Stimulated activated CD8-positive, alpha-beta memory T cell treated with anti-CD3 and anti-CD28 coated beads, Interleukin-12 subunit alpha, Interleukin-12 subunit beta, amount 100 ng/mL, for 24 hours (primary cell): Measurements from ENCODE around the gene SEMA3B.
A peak's percentile ranks its signal among the peaks of the same experiment; 100 is the strongest.
"Not testable (repeated sequence)": the region's sequence is repeated elsewhere in the genome, so short reads cannot be mapped to it uniquely, and the experiment has no call there.

Experiments used
- DNase-seq: peaks from one replicate; pipeline ENCODE4 v3.0.0-alpha.2; 2020; ENCODE audit errors: extremely low read depth

Gene SEMA3B

DNA sequence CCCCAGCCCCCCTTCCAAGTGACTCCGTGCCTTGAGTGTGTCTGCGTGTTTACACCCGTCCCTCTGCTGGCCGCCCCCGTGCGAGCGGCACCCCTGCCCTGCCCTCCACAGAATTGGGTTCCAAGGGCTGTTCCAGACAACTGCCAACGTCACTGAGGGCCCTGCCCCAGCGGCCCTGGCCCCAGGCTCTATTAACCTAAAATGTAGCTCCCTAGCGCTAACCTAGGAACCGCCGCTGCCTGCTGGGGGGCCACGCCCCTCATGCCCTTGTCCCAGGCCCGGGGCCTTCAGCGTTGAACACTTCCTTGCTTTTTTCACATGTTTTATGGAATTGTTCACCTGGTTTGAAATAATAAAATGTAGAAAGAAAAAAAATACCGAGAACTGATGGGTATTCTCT, 10.0 kb upstream of the SEMA3B start:
- no peak for DNase-seq

DNA sequence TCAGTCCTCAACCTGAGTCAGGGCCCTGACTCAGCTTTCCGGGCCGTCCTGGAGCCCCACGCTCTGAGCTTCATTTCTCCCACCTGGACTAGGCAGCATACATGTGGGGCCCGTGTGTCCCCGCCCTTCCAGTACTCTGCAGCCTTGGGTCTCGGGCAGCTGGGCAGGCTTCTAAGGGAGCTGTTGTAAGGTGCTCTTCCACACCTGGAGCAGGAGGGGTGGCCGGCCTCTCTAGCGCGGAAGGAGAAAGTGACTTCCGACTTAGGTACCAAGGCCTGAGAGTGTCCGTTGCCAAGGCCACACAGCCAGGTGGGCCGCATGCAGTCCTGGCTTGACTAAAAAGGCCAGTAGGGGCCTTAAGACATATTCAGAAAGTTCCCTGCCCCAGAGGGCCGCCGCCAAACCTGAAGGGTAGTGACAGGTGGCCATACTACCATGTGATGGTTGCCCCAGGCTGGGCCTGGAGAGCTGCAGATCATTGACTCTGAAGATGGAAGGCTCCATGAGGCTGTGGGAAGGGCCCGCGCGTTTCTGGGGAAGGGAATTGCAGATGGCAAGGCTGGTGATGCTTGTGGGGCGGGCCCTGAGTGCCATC, 9.4 kb upstream of the SEMA3B start:
- DNase-seq: no peak

DNA sequence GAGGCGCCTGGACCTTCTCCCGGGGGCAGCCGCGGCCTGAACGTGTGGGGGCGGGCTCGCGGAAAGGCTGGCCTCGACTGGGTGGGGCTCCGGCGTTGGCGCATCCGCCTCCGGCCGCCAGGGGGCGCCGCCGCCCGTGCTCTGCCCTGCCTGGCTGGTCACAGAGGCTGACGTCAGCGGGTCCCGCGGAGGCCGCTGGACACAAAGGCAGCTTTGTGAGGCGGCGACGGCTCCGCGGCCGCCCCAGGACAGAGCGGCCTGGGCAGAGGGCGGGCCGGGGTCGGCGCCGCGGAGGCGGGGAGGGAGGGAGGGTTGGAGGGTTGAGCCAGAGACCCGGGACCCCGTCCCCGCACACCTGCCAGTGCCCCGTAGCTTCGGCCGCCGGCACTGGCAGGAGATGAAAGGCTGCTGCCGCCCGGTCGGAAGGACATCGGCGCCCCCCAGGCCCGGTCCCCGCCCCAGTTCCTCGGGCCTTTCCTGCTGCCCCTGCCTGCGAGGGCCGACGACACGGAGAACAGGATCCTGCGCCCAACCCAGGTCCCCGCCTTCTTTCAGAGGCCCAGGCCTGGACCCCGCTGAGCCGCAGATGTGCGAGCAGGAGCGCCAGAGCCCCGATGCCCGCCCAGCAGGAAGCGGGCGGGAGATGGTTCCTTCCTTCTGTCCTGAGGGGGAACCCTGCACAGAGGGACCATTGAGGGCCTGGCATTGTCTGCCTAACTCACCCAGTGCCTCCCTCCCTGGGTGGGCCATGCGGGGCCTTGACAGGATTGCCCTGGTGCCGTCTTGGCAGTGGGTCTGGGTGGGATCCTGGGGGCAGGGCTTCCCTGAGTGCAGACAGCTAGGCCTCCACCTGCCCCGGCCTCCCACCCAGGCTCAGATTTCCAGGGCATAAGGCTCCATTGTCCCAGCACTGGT, 8.7 kb upstream of the SEMA3B start:
- peak; percentile 58 for DNase-seq

DNA sequence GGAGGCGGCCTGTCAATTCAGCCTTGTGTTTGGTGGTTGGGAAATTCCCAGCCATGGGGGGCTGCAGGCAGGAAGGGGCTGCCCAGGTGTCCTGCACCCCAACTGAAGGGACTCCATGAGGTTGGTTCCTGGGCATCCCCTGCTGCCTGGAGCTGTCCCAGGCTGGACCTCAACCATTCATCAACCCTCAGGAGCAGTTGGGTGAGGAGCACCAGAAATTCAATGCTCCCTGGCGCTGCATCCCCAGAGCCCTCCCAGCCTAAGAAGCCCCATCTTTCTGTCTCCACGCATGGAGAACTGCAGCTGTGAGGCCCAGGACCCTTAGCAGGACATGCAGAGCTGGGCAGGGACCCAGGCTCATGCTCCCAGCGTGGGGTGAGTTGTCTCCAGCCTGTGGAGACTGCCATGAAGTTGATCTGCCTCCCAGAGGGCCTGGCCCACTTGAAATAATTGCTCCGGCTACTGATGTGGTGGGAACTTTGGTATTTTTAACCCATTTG, 8.0 kb upstream of the SEMA3B start:
- DNase-seq: no peak

DNA sequence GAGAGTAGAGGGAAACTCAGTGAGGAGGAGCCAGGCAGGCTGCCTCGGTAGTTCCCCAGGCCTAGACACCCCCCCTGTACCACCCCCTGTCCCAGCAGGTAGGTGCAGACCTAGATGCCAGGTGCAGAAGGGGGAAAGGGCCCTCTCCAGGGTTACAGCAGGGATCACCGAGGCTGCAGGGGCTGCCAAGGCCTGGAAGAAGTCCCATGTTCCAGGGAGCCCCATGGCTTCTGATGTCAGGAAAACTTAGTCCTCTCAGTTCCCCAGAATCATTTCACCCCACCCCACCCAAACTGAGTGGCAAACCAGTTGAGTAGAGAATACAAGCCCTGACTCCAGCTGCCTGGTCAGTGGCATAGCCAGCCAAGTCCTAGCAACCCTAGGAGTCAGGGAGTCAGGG, 7.4 kb upstream of the SEMA3B start:
- DNase-seq: no peak

DNA sequence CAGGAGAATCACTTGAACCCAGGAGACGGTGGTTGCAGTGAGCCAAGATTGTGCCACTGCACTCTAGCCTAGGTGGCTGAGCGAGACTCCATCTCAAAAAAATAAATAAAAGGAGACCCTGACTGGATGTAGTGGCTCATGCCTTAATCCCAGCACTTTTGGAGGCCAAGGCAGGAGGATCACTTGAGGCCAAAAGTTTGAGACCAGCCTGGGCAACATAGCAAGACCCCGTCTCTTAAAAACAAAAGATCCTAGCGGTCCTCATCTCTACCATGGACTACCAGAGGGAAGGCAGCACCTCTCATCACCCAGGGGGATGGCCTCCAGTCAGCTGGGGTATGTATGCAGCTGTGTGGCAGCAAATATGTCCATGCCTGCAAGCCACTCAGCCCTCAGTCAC, 6.7 kb upstream of the SEMA3B start:
- not testable (repeated sequence) for DNase-seq

DNA sequence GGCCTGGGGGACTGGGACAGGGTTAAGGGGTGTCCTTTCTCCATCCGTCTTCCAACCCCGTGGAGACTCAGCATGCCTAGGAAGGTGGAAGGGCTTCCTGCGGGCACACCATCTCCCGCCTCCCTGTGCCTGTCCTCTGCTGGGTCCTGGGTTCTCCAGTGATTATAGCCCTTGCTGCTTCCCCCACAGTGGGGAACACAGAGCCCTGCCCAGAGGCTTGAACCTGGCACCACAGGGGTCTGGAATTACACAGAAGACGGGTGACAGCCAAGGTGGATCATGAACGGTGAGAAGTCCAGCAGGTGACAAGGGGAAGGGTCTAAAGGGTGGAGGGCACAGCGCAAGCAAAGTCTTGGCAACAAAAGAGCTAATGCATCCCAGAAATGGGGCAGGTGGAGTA, 6.2 kb upstream of the SEMA3B start:
- DNase-seq: no peak

DNA sequence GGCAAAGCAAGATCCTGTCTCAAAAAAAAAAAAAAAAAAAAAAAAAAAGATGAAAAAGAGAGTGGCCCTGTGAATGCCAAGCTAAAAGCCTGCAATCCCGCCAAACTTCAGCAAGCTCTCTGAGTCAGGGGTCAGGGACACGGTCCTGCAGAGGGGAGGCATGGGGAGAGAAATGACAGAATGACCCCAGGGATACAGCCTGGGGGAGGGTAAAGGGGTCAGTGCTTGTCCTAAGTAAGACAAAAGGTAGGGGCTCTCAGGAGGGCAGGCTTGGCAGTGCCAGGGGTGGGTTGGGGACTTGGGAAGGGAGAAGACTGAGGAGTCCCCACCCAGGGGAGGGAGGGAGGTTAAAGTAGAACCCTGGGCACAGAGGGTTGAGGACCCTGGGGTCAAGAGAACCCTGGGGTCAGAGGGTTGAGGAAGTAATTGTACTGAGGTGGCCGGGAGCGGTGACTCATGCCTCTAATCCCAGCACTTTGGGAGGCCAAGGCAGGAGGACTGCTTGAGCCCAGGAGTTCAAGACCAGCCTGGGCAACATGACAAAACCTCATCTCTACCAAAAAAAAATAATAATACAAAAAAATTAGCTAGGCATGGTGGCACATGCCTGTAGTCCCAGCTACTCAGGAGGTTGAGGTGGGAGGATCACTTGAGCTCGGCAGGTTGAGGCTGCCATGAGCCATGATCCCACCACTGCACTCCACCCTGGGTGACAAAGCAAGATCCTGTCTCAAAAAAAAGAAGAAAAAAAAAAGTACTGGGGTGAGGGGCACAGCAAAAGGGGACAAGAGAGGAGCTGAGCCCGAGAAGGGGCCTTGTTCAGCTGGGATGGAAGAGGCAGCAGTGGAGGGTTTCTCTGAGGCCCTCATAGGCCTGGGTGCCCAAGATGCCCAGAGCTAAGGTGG, 5.2 kb upstream of the SEMA3B start:
- DNase-seq: no peak

DNA sequence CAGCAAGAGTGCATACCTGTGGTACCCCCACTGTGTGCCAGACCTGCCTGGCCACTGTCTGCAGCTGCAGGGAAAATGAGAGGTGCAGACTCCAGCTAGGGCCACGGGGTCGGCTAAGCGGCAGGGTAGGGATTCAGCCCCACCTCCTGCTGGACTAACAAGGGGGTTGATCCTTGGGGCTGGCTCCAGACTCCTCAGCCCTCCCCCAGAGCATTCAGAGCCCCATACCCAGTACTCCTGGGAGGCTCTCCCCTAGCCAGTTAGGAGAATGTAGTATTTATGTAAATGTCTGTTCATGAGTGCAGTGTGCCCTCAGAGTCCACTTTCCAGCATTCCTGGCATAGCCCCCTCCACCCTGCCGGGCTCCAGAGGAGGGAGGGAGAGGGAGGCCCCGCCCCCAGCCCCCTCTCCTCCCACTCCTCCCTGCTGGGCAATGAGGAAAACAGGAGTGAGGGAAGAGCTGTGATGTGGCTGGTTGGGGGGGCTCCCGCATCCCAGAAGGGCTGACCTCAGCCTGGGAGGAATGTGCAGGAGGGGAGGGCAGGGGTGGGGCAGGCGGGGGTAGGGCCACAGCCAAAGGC, 4.5 kb upstream of the SEMA3B start:
- DNase-seq: no peak

DNA sequence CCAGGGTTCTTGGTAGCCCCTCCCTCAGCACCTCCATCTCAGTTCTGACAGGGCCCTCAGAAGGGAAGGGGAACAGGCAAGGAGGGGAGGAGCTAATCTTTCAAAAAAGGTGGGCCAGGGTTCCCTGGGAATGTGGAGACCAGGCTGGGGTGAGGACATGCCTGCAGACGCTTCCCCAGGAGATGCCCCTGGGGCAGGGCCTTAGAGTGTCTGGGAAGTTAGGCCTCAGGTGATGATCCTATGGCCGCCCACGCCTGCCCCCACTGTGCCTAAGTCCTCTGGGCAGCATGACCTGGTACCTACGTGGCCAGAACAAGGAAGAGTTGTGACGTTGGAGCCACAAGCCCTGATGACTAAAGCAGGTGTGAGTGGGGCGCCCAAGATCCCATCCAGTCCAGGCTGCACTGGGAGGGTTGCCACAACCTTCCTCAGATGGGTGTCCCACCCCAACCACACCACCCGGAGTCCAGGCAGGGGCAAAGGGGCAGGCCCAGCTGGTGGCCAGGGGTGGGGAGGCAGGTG, 3.9 kb upstream of the SEMA3B start:
- no peak for DNase-seq

DNA sequence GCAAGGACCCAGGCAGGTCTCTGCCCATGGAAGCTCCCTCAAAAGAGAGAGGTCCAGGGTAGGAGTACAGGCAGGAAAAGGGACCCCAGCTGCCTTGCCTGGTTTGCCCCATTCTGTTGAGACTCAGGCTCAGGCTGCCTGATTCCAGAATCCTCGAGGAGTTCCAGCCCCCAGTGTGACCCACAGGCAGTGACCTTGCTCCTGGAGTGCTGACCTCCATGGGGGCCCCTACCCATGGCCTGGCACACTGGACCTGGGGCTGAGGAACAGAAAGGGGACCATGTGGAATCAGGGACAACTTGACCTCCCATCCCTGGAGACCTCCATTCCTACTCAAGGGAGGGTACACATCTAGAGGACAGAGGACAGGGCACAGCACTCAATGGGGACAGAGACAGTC, 3.4 kb upstream of the SEMA3B start:
- no peak for DNase-seq

DNA sequence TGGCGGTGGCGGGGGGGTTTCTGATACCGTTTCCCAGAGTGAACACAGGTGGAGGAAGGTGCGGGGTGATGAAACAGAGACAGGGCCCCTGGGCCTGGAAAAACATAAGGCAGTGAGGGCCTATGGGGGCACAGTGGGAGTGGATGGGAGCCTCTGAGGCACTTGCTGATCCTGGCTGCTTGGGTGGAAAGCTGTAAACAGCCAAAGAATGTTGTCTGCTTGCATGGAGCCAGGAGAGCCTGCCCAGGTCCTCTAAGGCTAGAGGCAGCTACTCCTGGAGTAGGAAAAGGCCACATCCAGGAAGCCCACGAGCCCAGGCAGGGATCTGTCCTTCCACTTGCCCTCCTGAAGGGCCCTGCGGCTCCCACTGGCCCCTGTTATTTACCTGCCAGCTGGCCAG, 2.9 kb upstream of the SEMA3B start:
- DNase-seq: no peak

DNA sequence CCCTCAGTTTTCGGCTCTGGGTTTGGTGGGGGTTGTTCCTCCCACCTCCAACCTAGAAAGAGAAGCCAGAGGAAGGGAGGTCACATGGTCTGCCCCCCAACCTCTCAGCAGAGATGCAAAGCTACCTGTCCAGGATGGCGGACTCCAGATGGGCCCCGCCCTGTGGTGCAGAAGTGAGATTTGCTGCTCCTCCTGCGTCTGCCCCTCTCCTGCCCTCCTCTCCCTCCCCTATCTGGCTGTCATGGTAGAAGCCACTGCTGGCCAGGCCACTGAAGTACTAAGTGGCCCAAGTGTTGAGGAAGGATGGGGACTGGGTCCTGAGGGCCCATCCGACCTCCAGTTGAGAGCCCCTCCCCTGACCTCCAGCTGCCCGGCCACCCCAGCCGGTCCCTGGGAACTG, 2.1 kb upstream of the SEMA3B start:
- no peak for DNase-seq

DNA sequence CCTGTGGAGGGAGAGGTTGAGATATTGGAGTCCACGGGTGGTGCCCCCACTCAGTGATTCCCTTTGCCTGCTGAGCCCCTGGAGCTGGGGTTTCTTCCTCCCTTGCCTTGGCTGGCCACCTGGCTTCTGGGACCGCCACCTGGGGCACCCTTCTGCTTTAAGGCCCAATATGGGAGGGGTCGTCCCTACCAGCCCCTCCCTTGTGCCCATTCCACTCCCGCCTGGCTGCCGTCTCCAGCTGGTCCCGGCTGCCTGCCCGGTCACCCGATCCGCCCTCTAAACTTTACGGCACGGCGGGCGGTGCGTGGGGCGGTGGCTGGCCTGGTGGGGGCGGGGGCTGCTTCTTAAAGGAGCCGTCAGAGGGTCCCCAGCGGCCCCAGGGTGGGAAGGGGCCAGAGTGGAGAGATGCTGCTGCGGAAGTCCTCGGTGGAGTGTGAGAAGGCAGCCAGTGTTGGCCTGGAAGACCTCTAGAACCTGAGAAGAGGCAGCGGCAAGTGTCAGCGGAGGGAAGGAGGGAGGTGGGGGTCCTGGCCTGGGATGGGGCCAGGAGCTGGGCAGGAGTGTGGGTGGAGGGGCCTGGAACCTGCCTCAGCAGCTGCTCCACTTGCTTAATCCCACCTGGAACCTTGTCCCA, 1.6 kb upstream of the SEMA3B start:
- DNase-seq: no peak

DNA sequence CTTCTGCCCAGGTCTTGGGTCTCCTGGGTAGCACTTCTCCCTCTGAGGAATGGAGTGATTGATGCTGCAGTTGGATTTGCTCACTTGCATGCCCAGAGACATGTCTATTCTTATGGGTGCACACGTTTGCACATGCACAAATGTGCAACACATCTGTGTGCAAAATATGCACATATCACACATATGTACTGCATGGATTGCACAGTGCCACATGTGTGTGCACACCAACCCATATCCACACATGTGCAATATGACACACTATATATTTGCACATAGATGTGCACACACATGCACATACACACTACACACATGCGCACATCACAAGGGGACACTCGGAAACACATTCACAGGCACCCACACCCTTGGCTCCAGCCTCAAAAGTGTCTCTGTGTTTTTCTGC, 671 bp upstream of the SEMA3B start:
- DNase-seq: no peak

DNA sequence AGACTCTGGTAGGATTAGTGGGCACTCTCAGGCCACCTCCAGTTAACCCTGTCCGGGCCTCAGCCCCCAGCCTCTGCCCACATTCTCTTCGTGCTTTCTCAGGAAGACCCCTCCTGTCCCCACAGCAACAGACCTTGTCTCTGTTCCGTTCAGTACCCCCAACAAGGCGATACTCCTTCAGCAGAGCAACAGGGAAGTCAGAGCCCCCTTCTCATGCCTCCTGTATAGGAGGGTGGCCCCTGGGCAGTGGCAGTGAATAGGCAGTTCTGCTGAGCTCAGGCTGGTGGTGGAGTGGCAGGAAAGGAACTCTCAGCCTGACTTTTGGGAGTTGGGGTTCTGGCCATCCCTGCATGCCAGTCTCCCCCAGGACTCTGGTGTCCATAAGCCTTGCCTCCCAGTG, 513 bp downstream of the SEMA3B start:
- DNase-seq: no peak

DNA sequence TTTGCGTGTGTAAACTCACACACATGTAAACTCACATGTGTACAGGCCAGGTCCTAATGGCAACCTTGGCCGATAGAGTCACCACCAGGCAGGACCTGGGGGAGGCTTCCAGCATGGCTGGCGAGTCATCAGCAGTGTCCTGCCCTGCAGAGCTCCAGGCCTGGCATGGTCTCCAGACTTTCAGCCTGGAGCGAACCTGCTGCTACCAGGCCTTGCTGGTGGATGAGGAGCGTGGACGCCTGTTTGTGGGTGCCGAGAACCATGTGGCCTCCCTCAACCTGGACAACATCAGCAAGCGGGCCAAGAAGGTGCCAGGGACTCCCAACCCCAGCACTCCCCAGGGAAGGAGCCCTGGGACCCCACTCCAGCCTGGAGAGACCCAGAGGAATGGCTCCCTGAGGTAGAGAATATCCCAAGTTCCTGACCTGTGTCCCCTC, 1.0 kb downstream of the SEMA3B start:
- DNase-seq: no peak

DNA sequence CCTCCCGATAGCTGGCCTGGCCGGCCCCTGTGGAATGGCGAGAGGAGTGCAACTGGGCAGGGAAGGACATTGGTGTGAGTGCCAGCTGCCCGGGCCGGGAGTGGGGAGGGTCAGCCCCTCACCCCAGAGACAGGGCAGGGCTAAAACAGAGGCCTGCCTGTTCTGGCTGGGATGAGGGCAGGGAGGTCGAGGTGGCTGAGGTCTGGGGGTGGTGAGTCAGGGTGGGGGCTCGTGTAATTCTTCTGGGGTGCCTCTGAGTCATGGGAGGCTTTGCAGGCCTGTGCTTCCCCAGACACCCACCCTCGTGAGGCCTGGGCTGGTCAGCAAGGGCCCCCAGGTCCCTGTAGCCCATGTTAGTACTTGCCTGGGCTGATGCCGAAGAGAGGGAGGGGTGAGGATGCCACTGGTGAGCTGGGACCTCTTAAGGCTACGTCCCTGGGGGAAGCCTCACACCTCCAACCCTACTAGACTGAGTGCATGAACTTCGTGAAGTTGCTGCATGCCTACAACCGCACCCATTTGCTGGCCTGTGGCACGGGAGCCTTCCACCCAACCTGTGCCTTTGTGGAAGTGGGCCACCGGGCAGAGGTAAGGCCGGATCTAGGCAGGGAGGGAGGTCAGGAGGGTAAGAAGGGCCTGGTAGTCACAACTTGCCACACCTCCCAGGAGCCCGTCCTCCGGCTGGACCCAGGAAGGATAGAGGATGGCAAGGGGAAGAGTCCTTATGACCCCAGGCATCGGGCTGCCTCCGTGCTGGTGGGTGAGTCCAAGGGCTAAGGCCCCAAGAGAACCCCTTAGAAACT, 1.7 kb downstream of the SEMA3B start:
- DNase-seq: no peak

DNA sequence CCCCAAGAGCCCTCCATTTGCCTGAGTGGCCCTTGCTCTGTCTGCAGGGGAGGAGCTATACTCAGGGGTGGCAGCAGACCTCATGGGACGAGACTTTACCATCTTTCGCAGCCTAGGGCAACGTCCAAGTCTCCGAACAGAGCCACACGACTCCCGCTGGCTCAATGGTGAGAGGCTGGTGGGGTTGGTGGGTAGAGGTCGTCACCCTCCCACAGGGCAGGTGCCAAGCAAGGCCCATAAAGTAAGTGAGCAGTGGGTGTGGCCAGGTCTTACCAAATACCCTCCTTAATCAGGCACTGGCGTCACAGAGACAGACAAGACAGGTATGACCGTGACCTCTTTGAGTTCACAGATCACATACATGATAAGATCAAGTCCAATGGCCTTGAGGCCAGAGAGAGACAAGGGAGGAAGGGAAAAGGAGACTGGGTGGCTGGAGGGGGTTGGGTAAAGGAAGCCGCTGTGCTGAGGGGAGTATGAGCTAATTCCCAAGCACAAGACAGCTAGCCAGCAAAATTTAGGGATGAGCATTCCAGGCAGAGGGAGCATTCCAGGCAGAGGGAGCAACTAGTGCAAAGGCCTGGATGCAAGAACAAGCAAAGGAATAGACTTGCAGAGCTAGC, 2.5 kb downstream of the SEMA3B start:
- no peak for DNase-seq

DNA sequence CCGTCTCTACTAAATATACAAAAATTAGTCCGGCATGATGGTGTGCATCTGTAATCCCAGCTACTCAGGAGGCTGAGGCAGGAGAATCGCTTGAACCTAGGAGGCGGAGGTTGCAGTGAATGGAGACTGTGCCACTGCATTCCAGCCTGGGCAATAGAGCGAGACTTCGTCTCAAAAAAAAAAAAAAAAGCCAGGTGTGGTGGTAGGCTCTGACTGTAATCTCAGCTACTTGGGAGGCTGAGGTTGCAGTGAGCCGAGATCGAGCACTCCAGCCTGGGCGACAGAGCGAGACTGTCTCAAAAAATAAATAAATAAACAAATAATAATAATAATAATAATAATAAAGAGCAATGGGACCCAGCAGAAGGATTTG, 3.6 kb downstream of the SEMA3B start:
- not testable (repeated sequence) for DNase-seq
